Parathyroid adenoma (tissue), 2 donors: Measurements from ENCODE around the gene DMD.
"Not testable (repeated sequence)": the region's sequence is repeated elsewhere in the genome, so short reads cannot be mapped to it uniquely, and the experiment has no call there.

Experiments used
- H2AFZ ChIP-seq: fragments of 300-600 bp; sonication (generic); one replicate; pipeline ENCODE4 v1.7.0; 2017; ENCODE audit warnings: antibody characterized with exemption, mild to moderate bottlenecking
- H3K27ac ChIP-seq: fragments of 300-600 bp; sonication (generic); one replicate; pipeline ENCODE4 v1.7.0; 2017
- H3K27me3 ChIP-seq: fragments of 300-600 bp; sonication (generic); one replicate; pipeline ENCODE4 v1.7.0; 2017; ENCODE audit warnings: low read length; ENCODE audit not compliant: control insufficient read depth, insufficient read depth
- H3K36me3 ChIP-seq: fragments of 300-600 bp; sonication (generic); one replicate; pipeline ENCODE4 v1.7.0; 2017; ENCODE audit warnings: low read length; ENCODE audit not compliant: control insufficient read depth, insufficient read depth
- H3K4me1 ChIP-seq: fragments of 300-600 bp; sonication (generic); one replicate; pipeline ENCODE4 v1.7.0; 2017; ENCODE audit warnings: control low read depth
- H3K4me2 ChIP-seq: fragments of 300-600 bp; sonication (generic); one replicate; pipeline ENCODE4 v1.7.0; 2017; ENCODE audit warnings: low read length
- H3K4me3 ChIP-seq: fragments of 300-600 bp; sonication (generic); one replicate; pipeline ENCODE4 v1.7.0; 2017; ENCODE audit warnings: low read depth, low read length
- H3K79me2 ChIP-seq: fragments of 300-600 bp; sonication (generic); one replicate; pipeline ENCODE4 v1.7.0; 2017; ENCODE audit warnings: control low read depth
- H3K9ac ChIP-seq: fragments of 300-600 bp; sonication (generic); one replicate; pipeline ENCODE4 v1.7.0; 2017; ENCODE audit warnings: mild to moderate bottlenecking
- H3K9me3 ChIP-seq: fragments of 300-600 bp; sonication (generic); one replicate; pipeline ENCODE4 v1.7.0; 2017; ENCODE audit warnings: low read length; ENCODE audit not compliant: control insufficient read depth
- CTCF ChIP-seq: fragments of 300-600 bp; sonication (generic); IDR thresholded peaks from one replicate; pipeline ENCODE4 v1.7.0; 2017; ENCODE audit warnings: antibody characterized with exemption, mild to moderate bottlenecking
- donor health status: primary hyperparathyroidism.

DMD gene

GRCh38 chrX:31934015-31934414 is 1277.3 kb downstream of the DMD start:
- TF ChIP-seq CTCF: no peak
- Histone ChIP-seq H3K9me3 (no peaks in the 10 kb centered on the region), H3K9ac (no peak overlapping the region), H3K27me3 (no peaks in the 10 kb centered on the region), H3K27ac (no peak overlapping the region), H3K4me1 (no peaks in the 10 kb centered on the region), H3K79me2 (no peaks in the 10 kb centered on the region), H3K36me3 (no peaks in the 10 kb centered on the region), H3K4me2 (no peak overlapping the region), H2AFZ (no peak overlapping the region), H3K4me3 (no peak overlapping the region)

GRCh38 chrX:31932769-31933168 is 1278.6 kb downstream of the DMD start:
- no peak overlapping the region for H2AFZ ChIP-seq
- no peaks in the 10 kb centered on the region for H3K27me3 ChIP-seq
- no peak overlapping the region for H3K27ac ChIP-seq
- H3K9me3 ChIP-seq: no peaks in the 10 kb centered on the region
- no peak for TF ChIP-seq CTCF
- no peaks in the 10 kb centered on the region for H3K36me3 ChIP-seq
- H3K79me2 ChIP-seq: no peaks in the 10 kb centered on the region
- H3K4me2 ChIP-seq: no peak overlapping the region
- no peaks in the 10 kb centered on the region for H3K4me1 ChIP-seq
- H3K4me3 ChIP-seq: no peak overlapping the region
- H3K9ac ChIP-seq: no peak overlapping the region

GRCh38 chrX:31932320-31932719 is 1279.0 kb downstream of the DMD start:
- not testable (repeated sequence) for H3K9me3 ChIP-seq, H3K4me3 ChIP-seq, H3K36me3 ChIP-seq, H3K9ac ChIP-seq, H3K27me3 ChIP-seq, H2AFZ ChIP-seq, H3K79me2 ChIP-seq, H3K4me2 ChIP-seq, H3K27ac ChIP-seq, H3K4me1 ChIP-seq

GRCh38 chrX:31931225-31931624 is 1280.1 kb downstream of the DMD start:
- H3K27ac ChIP-seq: no peak overlapping the region
- no peak overlapping the region for H2AFZ ChIP-seq
- TF ChIP-seq CTCF: no peak
- H3K4me2 ChIP-seq: no peak overlapping the region
- no peaks in the 10 kb centered on the region for H3K79me2 ChIP-seq
- H3K36me3 ChIP-seq: no peaks in the 10 kb centered on the region
- H3K9ac ChIP-seq: no peak overlapping the region
- H3K27me3 ChIP-seq: no peaks in the 10 kb centered on the region
- no peaks in the 10 kb centered on the region for H3K4me1 ChIP-seq
- no peaks in the 10 kb centered on the region for H3K9me3 ChIP-seq
- no peak overlapping the region for H3K4me3 ChIP-seq

- Histone ChIP-seq H3K4me1 (no peaks in the 10 kb centered on the region), H3K9ac (no peak overlapping the region), H3K27me3 (no peaks in the 10 kb centered on the region), H3K27ac (no peak overlapping the region), H3K36me3 (no peaks in the 10 kb centered on the region), H3K9me3 (no peaks in the 10 kb centered on the region), H3K4me2 (no peak overlapping the region), H3K4me3 (no peak overlapping the region), H2AFZ (no peak overlapping the region), H3K79me2 (no peaks in the 10 kb centered on the region)
- no peak for TF ChIP-seq CTCF
These were observed 1282.0 kb downstream of the DMD start for GRCh38 chrX:31929366-31929765.
